Spleen (tissue), 7 donors: ENCODE data around the gene SNRPD3.

Experiments
- POLR2A ChIP-seq, 3 donors: fragments of 450-650 bp; IDR thresholded peaks; one replicate each; pipeline ENCODE4 v1.5.1; 2017; ENCODE audit warnings: antibody characterized with exemption in 3 of 3, mild to moderate bottlenecking in 1 of 3
- POLR2AphosphoS5 ChIP-seq, 3 donors: sonication (generic); formaldehyde crosslinking; IDR thresholded peaks; one replicate each; pipeline ENCODE4 v1.5.1; 2017; ENCODE audit warnings: antibody characterized with exemption in 3 of 3
- TF ChIP-seq, protein P1 (sequence below), 11 experiments: fragments of 200-600 bp in 7 of 11; fragments of 450-650 bp in 4 of 11; sonication (generic) in 4 of 11; IDR thresholded peaks in 8 of 11; conservative IDR thresholded peaks in 3 of 11; 1 replicate in 7 of 11; 2 replicates in 4 of 11; pipeline versions ENCODE4 v1.4.0 to v1.8.0; 2016 to 2021; ENCODE audit warnings: antibody characterized with exemption in 11 of 11, inconsistent platforms in 4 of 11, mild to moderate bottlenecking in 1 of 11
- donor health status: DM: no; HTN: no; CAD: no; lungs with moderate emphysema.
- donor health status: DM: no; HTN: no; CAD: no.
- donor health status: DM: no; HTN: no; CAD: no.

DNA sequence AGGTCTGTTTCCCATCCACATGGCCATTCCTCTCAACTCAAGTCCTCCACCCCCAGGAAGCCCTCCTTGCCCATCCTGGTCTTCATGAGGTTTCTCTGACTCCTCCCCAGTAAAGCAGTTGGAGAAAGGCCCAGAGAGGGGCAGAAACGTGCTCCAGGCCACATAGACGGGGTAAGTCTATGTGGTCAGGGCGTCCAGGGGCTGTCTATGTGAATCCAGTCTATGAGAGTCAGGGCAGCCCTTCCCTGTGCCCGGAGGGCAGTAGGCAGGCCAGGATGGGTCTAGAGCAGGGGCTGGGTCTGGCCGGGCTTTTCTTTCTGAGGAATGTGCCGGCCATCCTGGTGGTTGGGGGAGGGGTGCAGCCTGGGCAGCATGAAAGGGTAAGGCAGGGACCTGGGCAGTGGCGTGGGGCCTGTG, 12.6 kb upstream of the SNRPD3 start:
- no peak for TF ChIP-seq POLR2AphosphoS5 (IDR thresholded peaks at IDR 0.05)
- TF ChIP-seq, protein P1, sequence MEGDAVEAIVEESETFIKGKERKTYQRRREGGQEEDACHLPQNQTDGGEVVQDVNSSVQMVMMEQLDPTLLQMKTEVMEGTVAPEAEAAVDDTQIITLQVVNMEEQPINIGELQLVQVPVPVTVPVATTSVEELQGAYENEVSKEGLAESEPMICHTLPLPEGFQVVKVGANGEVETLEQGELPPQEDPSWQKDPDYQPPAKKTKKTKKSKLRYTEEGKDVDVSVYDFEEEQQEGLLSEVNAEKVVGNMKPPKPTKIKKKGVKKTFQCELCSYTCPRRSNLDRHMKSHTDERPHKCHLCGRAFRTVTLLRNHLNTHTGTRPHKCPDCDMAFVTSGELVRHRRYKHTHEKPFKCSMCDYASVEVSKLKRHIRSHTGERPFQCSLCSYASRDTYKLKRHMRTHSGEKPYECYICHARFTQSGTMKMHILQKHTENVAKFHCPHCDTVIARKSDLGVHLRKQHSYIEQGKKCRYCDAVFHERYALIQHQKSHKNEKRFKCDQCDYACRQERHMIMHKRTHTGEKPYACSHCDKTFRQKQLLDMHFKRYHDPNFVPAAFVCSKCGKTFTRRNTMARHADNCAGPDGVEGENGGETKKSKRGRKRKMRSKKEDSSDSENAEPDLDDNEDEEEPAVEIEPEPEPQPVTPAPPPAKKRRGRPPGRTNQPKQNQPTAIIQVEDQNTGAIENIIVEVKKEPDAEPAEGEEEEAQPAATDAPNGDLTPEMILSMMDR (IDR thresholded peaks at IDR 0.05 in 8 of 11, conservative IDR thresholded peaks at IDR 0.05 in 3 of 11), result no peak
- no peak for TF ChIP-seq POLR2A (IDR thresholded peaks at IDR 0.05)
